Upper lobe of left lung (tissue), 6 donors: Measurements from ENCODE around the gene PRKD3. TPM values are rescaled to one million over a fixed set of nuclear protein-coding genes. Genes with fewer than 3 reads are reported as not detected.

Experiments used
- ATAC-seq, 2 donors: fragments of 200-7000 bp; cut with Tn5 transposase; one replicate each; pipeline ENCODE4 v1.9.1; 2022; ENCODE audit warnings: mild to moderate bottlenecking in 2 of 2, moderate library complexity in 2 of 2; ENCODE audit not compliant: low FRiP score in 2 of 2
- DNase-seq, 2 donors: peaks; one replicate each; pipeline ENCODE4 v3.0.0-alpha.2; 2019 to 2020
- H3K27ac ChIP-seq, 4 donors: fragments of 200-600 bp; sonication (generic); one replicate each; pipeline ENCODE4 v1.5.1; 2016 to 2019
- H3K27me3 ChIP-seq, 4 donors: fragments of 200-600 bp; sonication (generic); one replicate each; pipeline ENCODE4 v1.5.1; 2017 to 2019
- H3K36me3 ChIP-seq, 4 donors: fragments of 200-600 bp; sonication (generic); one replicate each; pipeline ENCODE4 v1.5.1; 2016 to 2019
- H3K4me1 ChIP-seq, 4 donors: fragments of 200-600 bp; sonication (generic); one replicate each; pipeline ENCODE4 v1.5.1; 2018 to 2019
- H3K4me3 ChIP-seq, 4 donors: fragments of 200-600 bp; sonication (generic); one replicate each; pipeline ENCODE4 v1.5.1; 2017 to 2019; ENCODE audit warnings: mild to moderate bottlenecking in 2 of 4, moderate library complexity in 1 of 4
- H3K9me3 ChIP-seq, 4 donors: fragments of 200-600 bp; sonication (generic); one replicate each; pipeline ENCODE4 v1.5.1; 2018 to 2019
- CTCF ChIP-seq, 6 experiments: fragments of 450-650 bp in 4 of 6; fragments of 200-600 bp in 2 of 6; sonication (generic) in 2 of 6; IDR thresholded peaks; one replicate each; pipeline ENCODE4 v1.5.1; 2016 to 2019; ENCODE audit warnings: antibody characterized with exemption in 6 of 6
- EP300 ChIP-seq, 4 donors: sonication (generic); formaldehyde crosslinking; IDR thresholded peaks; one replicate each; pipeline ENCODE4 v1.5.1; 2017; ENCODE audit warnings: antibody characterized with exemption in 4 of 4, control low read depth in 2 of 4
- POLR2A ChIP-seq, 4 donors: fragments of 450-650 bp; IDR thresholded peaks; one replicate each; pipeline ENCODE4 v1.5.1; 2016 to 2017; ENCODE audit warnings: antibody characterized with exemption in 4 of 4, mild to moderate bottlenecking in 2 of 4
- POLR2AphosphoS5 ChIP-seq, 2 donors: sonication (generic); formaldehyde crosslinking; IDR thresholded peaks; one replicate each; pipeline ENCODE4 v1.5.1; 2017; ENCODE audit warnings: antibody characterized with exemption in 2 of 2
- WGBS, 2 donors: methylation state at CpG; one replicate each; pipeline ENCODE4 v1.1.5; 2017 to 2018; 5-methylcytosine and 5-hydroxymethylcytosine counted together
- total RNA-seq, 6 donors: library from RNA; depleted of rRNA in 4 of 6; stranded (reverse); fragments of >200 nt in 4 of 6; gene quantifications; one replicate each; pipeline versions ENCODE4 v1.1.0 to v1.2.1, GENCODE V29; 2016 to 2021
- donor health status: DM: no; HTN: no; CAD: no; lungs with moderate emphysema.
- donor health status: DM: no; HTN: yes; CAD: no; lungs with severe emphysema.

Gene PRKD3
- total RNA-seq, 6 donors from 2014 or later, result 25.5 to 57.6 (median 39.5) TPM

GRCh38 chr2:37326866-37327634, 2.4 kb upstream of the PRKD3 start:
- Histone ChIP-seq H3K4me3 (peak overlapping the region in 2 of 4 donors; percentile 66 to 90), H3K27me3 (no peaks in the 10 kb centered on the region), H3K4me1 (peaks cover 10 to 36% (median 18%) of the 10 kb centered on the region in 4 donors), H3K27ac (peak overlapping the region; percentile 14 to 96 (median 61)), H3K36me3 (no peaks in the 10 kb centered on the region), H3K9me3 (no peaks in the 10 kb centered on the region)
- TF ChIP-seq POLR2AphosphoS5 (IDR thresholded peaks at IDR 0.05), result no peak
- no peak for TF ChIP-seq CTCF (IDR thresholded peaks at IDR 0.05)
- TF ChIP-seq POLR2A (IDR thresholded peaks at IDR 0.05), result no peak
- no peak for TF ChIP-seq EP300 (IDR thresholded peaks at IDR 0.05)
- no peak for DNase-seq
- no peak for ATAC-seq
- 73 to 74% methylated on average over 8 of the region's 8 CpGs for WGBS, 2 donors

GRCh38 chr2:37326285-37326684, 1.7 kb upstream of the PRKD3 start:
- WGBS, 2 donors, result 10 to 11% methylated on average over 2 of the region's 2 CpGs
- peak; percentile 77 to 83 for ATAC-seq
- H3K4me1 ChIP-seq, result peaks cover 16 to 41% (median 24%) of the 10 kb centered on the region in 4 donors

GRCh38 chr2:37325625-37326071, 1.0 kb upstream of the PRKD3 start:
- Histone ChIP-seq H3K4me1 (peaks cover 19 to 41% (median 28%) of the 10 kb centered on the region in 4 donors), H3K27me3 (no peaks in the 10 kb centered on the region), H3K36me3 (no peaks in the 10 kb centered on the region), H3K4me3 (peak overlapping the region; percentile 66 to 90 (median 68)), H3K27ac (peak overlapping the region; percentile 89 to 96 (median 92)), H3K9me3 (no peaks in the 10 kb centered on the region)
- ATAC-seq (no peak), DNase-seq (no peak)
- 82 to 85% methylated on average over 12 of the region's 12 CpGs for WGBS, 2 donors
- TF ChIP-seq CTCF (IDR thresholded peaks at IDR 0.05), result no peak

More at GRCh38 chr2:37326285-37326684, 1.7 kb upstream of the PRKD3 start:
- H3K27me3 ChIP-seq, result no peaks in the 10 kb centered on the region
- H3K9me3 ChIP-seq, result no peaks in the 10 kb centered on the region
- H3K27ac ChIP-seq, result peak overlapping the region; percentile 14 to 96 (median 91)
- no peaks in the 10 kb centered on the region for H3K36me3 ChIP-seq
- H3K4me3 ChIP-seq, result peak overlapping the region in 2 of 4 donors; percentile 66 to 90
- peak in 1 of 2 donors; percentile 58 for DNase-seq
- TF ChIP-seq CTCF (IDR thresholded peaks at IDR 0.05) (no peak), POLR2A (IDR thresholded peaks at IDR 0.05) (no peak), POLR2AphosphoS5 (IDR thresholded peaks at IDR 0.05) (no peak), EP300 (IDR thresholded peaks at IDR 0.05) (no peak)

- Histone ChIP-seq H3K27ac (peak overlapping the region; percentile 89 to 96 (median 92)), H3K27me3 (no peaks in the 10 kb centered on the region), H3K9me3 (no peaks in the 10 kb centered on the region), H3K4me1 (peaks cover 25 to 41% (median 30%) of the 10 kb centered on the region in 4 donors), H3K36me3 (no peaks in the 10 kb centered on the region), H3K4me3 (peak overlapping the region; percentile 66 to 90 (median 80))
- ATAC-seq, result no peak
- DNase-seq, result peak in 1 of 2 donors; percentile 84
- TF ChIP-seq POLR2A (IDR thresholded peaks at IDR 0.05), result peak in 2 of 4 donors; percentile 40 to 71
- peak; percentile 22 to 84 for TF ChIP-seq POLR2AphosphoS5 (IDR thresholded peaks at IDR 0.05)
- TF ChIP-seq CTCF (IDR thresholded peaks at IDR 0.05), result no peak
- no peak for TF ChIP-seq EP300 (IDR thresholded peaks at IDR 0.05)
- WGBS, 2 donors, result 0% methylated on average over 17 of the region's 33 CpGs; no CpG with 5 or more reads in 1 of the 2 donors
These were observed 172 bp downstream of the PRKD3 start for GRCh38 chr2:37324536-37324785.
